ENCODE results near the gene ATG2B.

- TF ChIP-seq EZH2 (IDR thresholded peaks at IDR 0.05) (no peak), POLR2AphosphoS5 (IDR thresholded peaks at IDR 0.05; ENCODE audit: borderline replicate concordance, low read depth, low read length) (no peak), FOXP2 (optimal IDR thresholded peaks at IDR 0.05; ENCODE audit: control extremely low read depth, extremely low read length, insufficient read depth) (no peak)
Measured at GRCh38 chr14:96284430-96284829, 78.7 kb downstream of the ATG2B start.
